ENCODE measurements around the gene MAN1A2.

Gene MAN1A2

GRCh38 chr1:117561551-117561950, 194.3 kb downstream of the MAN1A2 start:
- H3K4me1 ChIP-seq (ENCODE audit: low read depth, poor library complexity, severe bottlenecking) = no peaks in the 10 kb centered on the region
- no peak overlapping the region for H3K4me2 ChIP-seq
- no peaks in the 10 kb centered on the region for H4K20me1 ChIP-seq (ENCODE audit: insufficient read depth)
- no peak overlapping the region for H3K9ac ChIP-seq
- no peaks in the 10 kb centered on the region for H3K27me3 ChIP-seq (ENCODE audit: insufficient read depth, low read depth)
- no peak overlapping the region for H3K4me3 ChIP-seq (IDR thresholded peaks at IDR 0.05; ENCODE audit: insufficient read depth, low read depth, low read length)
- TF ChIP-seq, protein P1, sequence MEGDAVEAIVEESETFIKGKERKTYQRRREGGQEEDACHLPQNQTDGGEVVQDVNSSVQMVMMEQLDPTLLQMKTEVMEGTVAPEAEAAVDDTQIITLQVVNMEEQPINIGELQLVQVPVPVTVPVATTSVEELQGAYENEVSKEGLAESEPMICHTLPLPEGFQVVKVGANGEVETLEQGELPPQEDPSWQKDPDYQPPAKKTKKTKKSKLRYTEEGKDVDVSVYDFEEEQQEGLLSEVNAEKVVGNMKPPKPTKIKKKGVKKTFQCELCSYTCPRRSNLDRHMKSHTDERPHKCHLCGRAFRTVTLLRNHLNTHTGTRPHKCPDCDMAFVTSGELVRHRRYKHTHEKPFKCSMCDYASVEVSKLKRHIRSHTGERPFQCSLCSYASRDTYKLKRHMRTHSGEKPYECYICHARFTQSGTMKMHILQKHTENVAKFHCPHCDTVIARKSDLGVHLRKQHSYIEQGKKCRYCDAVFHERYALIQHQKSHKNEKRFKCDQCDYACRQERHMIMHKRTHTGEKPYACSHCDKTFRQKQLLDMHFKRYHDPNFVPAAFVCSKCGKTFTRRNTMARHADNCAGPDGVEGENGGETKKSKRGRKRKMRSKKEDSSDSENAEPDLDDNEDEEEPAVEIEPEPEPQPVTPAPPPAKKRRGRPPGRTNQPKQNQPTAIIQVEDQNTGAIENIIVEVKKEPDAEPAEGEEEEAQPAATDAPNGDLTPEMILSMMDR (conservative IDR thresholded peaks at IDR 0.05; ENCODE audit: low read depth, low read length) = no peak
- H3K79me2 ChIP-seq (ENCODE audit: insufficient read depth, low read depth) = no peaks in the 10 kb centered on the region
- H2AFZ ChIP-seq (ENCODE audit: low read depth) = no peak overlapping the region
- no peaks in the 10 kb centered on the region for H3K36me3 ChIP-seq (ENCODE audit: insufficient read depth)
- H3K27ac ChIP-seq = no peak overlapping the region

- H2AFZ ChIP-seq (ENCODE audit: low read depth) = no peak overlapping the region
- H3K27ac ChIP-seq = no peak overlapping the region
- no peaks in the 10 kb centered on the region for H3K27me3 ChIP-seq (ENCODE audit: insufficient read depth, low read depth)
- no peaks in the 10 kb centered on the region for H3K4me1 ChIP-seq (ENCODE audit: low read depth, poor library complexity, severe bottlenecking)
- H3K4me2 ChIP-seq = no peak overlapping the region
- no peaks in the 10 kb centered on the region for H4K20me1 ChIP-seq (ENCODE audit: insufficient read depth)
- no peak overlapping the region for H3K4me3 ChIP-seq (IDR thresholded peaks at IDR 0.05; ENCODE audit: insufficient read depth, low read depth, low read length)
- H3K9ac ChIP-seq = no peak overlapping the region
- no peaks in the 10 kb centered on the region for H3K79me2 ChIP-seq (ENCODE audit: insufficient read depth, low read depth)
- H3K36me3 ChIP-seq (ENCODE audit: insufficient read depth) = no peaks in the 10 kb centered on the region
- TF ChIP-seq, protein P1 (conservative IDR thresholded peaks at IDR 0.05; ENCODE audit: low read depth, low read length) = no peak
Measured at GRCh38 chr1:117562581-117563491, 195.6 kb downstream of the MAN1A2 start.

DNA sequence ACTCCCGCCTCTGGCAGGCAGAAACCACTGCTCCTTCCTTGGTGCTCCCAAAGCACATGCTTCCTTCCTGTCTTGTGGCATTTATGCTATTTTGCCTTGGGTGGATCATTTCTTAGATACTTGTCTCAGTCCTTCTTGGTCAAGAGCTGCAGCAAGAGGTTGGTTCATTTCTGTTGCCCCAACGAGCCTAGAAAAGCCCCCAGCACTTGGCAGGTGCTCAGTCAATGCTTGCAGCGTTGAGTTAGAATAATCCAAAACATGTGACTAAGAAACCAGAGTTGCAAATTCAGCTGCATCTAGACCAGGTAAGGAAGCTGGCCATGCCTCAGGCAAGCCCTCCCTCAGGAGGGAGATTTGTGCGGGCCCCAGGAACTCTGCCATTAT, 196.2 kb downstream of the MAN1A2 start:
- Histone ChIP-seq H3K4me3 (IDR thresholded peaks at IDR 0.05; ENCODE audit: insufficient read depth, low read depth, low read length) (no peak overlapping the region), H3K4me2 (no peak overlapping the region), H3K27ac (no peak overlapping the region), H3K9ac (no peak overlapping the region), H4K20me1 (ENCODE audit: insufficient read depth) (no peaks in the 10 kb centered on the region), H3K4me1 (ENCODE audit: low read depth, poor library complexity, severe bottlenecking) (no peaks in the 10 kb centered on the region), H3K79me2 (ENCODE audit: insufficient read depth, low read depth) (no peaks in the 10 kb centered on the region), H3K36me3 (ENCODE audit: insufficient read depth) (no peaks in the 10 kb centered on the region), H3K27me3 (ENCODE audit: insufficient read depth, low read depth) (no peaks in the 10 kb centered on the region), H2AFZ (ENCODE audit: low read depth) (no peak overlapping the region)
- TF ChIP-seq, protein P1 (conservative IDR thresholded peaks at IDR 0.05; ENCODE audit: low read depth, low read length) = no peak

DNA sequence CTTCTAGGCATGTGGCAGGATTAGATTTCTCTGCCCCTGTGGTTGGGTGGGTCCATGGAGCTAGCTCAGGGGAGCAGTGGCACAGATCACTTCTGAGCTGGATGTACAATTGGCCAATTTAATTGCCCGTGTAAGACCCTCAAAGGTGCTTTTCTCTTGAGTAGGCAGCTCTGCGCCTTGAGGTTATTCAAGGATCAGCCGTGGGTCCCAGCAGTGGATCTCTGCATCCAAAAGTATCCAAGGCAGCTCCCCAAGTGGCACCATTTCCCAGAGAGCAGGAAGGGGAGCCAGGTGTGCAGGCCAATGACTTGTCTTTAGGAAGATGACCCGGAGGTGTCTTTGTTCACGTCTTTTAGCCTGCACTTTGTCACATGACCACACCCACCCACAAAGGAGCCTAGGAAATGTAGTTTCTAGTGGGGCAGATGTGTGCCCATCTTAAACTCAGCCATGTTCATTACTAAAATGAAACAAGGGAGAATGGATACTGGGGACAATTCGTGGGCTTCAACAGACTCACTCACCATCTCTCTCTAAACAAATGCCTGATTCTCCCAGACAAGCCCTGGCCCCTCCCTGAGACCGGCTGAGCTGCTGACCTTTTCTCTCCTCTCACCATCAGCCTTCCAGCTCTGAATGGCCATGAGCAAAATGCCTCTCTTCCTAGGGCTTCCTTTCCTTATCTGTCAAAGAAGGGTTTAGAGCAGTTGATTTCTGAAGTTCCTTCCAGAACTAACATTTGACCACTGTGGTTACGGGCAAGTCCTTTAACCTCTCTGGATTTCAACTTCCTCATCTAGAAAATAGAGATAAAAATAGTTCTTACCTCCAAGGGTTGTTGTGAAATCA, 197.2 kb downstream of the MAN1A2 start:
- no peak overlapping the region for H3K4me3 ChIP-seq (IDR thresholded peaks at IDR 0.05; ENCODE audit: insufficient read depth, low read depth, low read length)
- H3K27me3 ChIP-seq (ENCODE audit: insufficient read depth, low read depth) = no peaks in the 10 kb centered on the region
- no peak overlapping the region for H3K27ac ChIP-seq
- H3K79me2 ChIP-seq (ENCODE audit: insufficient read depth, low read depth) = no peaks in the 10 kb centered on the region
- no peak overlapping the region for H2AFZ ChIP-seq (ENCODE audit: low read depth)
- no peak overlapping the region for H3K4me2 ChIP-seq
- H3K4me1 ChIP-seq (ENCODE audit: low read depth, poor library complexity, severe bottlenecking) = no peaks in the 10 kb centered on the region
- no peaks in the 10 kb centered on the region for H4K20me1 ChIP-seq (ENCODE audit: insufficient read depth)
- H3K36me3 ChIP-seq (ENCODE audit: insufficient read depth) = no peaks in the 10 kb centered on the region
- TF ChIP-seq, protein P1 (conservative IDR thresholded peaks at IDR 0.05; ENCODE audit: low read depth, low read length) = no peak
- H3K9ac ChIP-seq = no peak overlapping the region
